Activated CD4-positive, alpha-beta memory T cell treated with anti-CD3 and anti-CD28 coated beads for 36 hours (primary cell): ENCODE measurements around the gene TFR2. TPM values are rescaled to one million over a fixed set of nuclear protein-coding genes. Genes with fewer than 3 reads are reported as not detected.

Experiments used
- CTCF ChIA-PET: fragments of 350-600 bp; sonication (Branson Sonifier 250); formaldehyde crosslinking; loops from one replicate; lab custom pipeline; 2021; ENCODE audit warnings: antibody characterized with exemption, inconsistent platforms; lab: Charles Lee
- POLR2A ChIA-PET: fragments of 350-600 bp; sonication (Branson Sonifier 250); formaldehyde crosslinking; loops from one replicate; lab custom pipeline; 2021; ENCODE audit warnings: antibody characterized with exemption; lab: Charles Lee
- DNase-seq: peaks from one replicate; pipeline ENCODE4 v3.0.0-alpha.2; 2020
- H3K27ac Mint-ChIP-seq: one replicate; pipeline ENCODE4 v1.8.0; 2021; ENCODE audit warnings: mixed read lengths
- H3K27me3 Mint-ChIP-seq: one replicate; pipeline ENCODE4 v1.8.0; 2021; ENCODE audit warnings: mixed read lengths
- H3K36me3 Mint-ChIP-seq: one replicate; pipeline ENCODE4 v1.8.0; 2021; ENCODE audit warnings: mixed read lengths
- H3K4me1 Mint-ChIP-seq: one replicate; pipeline ENCODE4 v1.8.0; 2021; ENCODE audit warnings: low read depth, mixed read lengths
- H3K4me3 Mint-ChIP-seq: one replicate; pipeline ENCODE4 v1.8.0; 2021; ENCODE audit warnings: mild to moderate bottlenecking, mixed read lengths
- H3K9me3 Mint-ChIP-seq: one replicate; pipeline ENCODE4 v1.8.0; 2021; ENCODE audit warnings: mixed read lengths
- intact Hi-C: fragments of 100-400 bp; cut with micrococcal nuclease; formaldehyde crosslinking; loops from one replicate; pipeline ENCODE4 v1.15.1; 2023
- total RNA-seq, 2 experiments: library from RNA; stranded (reverse); gene quantifications; one replicate each; pipeline ENCODE4 v1.2.3, GENCODE V29; 2021

TFR2 gene
- total RNA-seq, 2 experiments from 2014 or later, result 8.7 to 9.9 TPM

DNA sequence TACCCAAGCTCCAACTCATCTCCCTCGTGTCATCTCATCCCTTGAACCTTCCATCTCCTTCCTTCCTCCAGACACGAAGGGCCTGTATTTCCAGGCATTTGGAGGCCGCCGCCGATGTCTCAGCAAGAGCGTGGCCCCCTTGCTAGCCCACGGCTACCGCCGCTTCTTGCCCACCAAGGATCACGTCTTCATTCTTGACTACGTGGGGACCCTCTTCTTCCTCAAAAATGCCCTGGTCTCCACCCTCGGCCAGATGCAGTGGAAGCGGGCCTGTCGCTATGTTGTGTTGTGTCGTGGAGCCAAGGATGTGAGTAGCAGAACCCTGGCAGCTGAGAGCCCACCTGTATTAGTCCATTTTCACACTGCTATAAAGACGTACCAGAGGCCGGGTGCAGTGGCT lies 49.8 kb downstream of the TFR2 start:
- CTCF ChIA-PET, result no interaction called here

GRCh38 chr7:100590077-100590737 lies 51.1 kb downstream of the TFR2 start:
- H3K36me3 Mint-ChIP-seq, result no peaks in the 10 kb centered on the region
- CTCF ChIA-PET, result interaction anchor here (0.9 to 2.1 kb wide), 2 partner anchors 15 to 30 kb away, joined by 3 to 6 read pairs; no protein-coding TSS in a partner anchor
- H3K4me1 Mint-ChIP-seq, result no peaks in the 10 kb centered on the region
- H3K27me3 Mint-ChIP-seq, result peaks cover 2% of the 10 kb centered on the region
- DNase-seq, result no peak
- H3K27ac Mint-ChIP-seq, result no peak overlapping the region
- POLR2A ChIA-PET, result interaction anchor here (1.1 kb wide), 1 partner anchor 97 kb away, joined by 3 read pairs; no protein-coding TSS in a partner anchor
- H3K4me3 Mint-ChIP-seq, result no peak overlapping the region
- no peaks in the 10 kb centered on the region for H3K9me3 Mint-ChIP-seq
- intact Hi-C loops, result no loop called here

More for the DNA sequence above, 49.8 kb downstream of the TFR2 start:
- intact Hi-C loops, result no loop called here
- no peak for DNase-seq
- POLR2A ChIA-PET, result no interaction called here
- H3K4me1 Mint-ChIP-seq, result no peaks in the 10 kb centered on the region
- H3K36me3 Mint-ChIP-seq, result no peaks in the 10 kb centered on the region
- H3K9me3 Mint-ChIP-seq, result no peaks in the 10 kb centered on the region
- no peak overlapping the region for H3K4me3 Mint-ChIP-seq
- no peak overlapping the region for H3K27ac Mint-ChIP-seq
- H3K27me3 Mint-ChIP-seq, result no peaks in the 10 kb centered on the region

DNA sequence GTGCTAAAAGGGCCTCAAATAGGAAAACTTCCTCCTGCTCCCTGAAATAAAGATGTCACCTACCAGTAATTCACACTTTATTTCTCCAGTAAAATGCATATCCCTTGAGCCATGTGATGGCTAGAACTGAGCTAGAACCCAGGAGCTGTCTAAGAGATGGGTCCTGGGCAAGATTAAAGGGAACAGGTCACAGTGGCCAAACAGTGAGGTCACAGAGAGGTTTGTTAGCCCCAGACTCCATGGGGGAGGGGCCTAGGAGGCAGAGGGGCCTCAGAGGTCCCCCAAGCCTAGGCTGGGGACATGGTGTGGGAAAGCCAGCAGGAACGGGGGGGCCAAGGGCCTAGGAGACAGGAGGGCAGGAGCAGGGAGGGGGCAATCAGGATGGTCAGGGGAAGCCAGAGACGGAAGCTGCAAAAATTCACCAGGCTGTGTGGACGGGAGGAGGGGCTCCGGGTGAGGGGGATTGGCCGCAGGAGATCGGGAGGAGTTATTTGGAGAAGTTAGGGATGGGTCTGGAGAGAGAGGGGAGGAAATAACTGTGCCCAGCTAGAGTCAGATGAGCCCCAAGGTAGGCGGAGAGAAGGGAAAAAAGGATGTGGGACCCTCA lies 51.9 kb downstream of the TFR2 start:
- ChIA-PET CTCF (interaction anchor here (0.9 to 2.1 kb wide), 4 partner anchors 14 to 30 kb away, joined by 3 to 6 read pairs (median 3); partner anchors contain the start of gene MOSPD3), POLR2A (interaction anchor here (1.1 kb wide), 1 partner anchor 96 kb away, joined by 3 read pairs; no protein-coding TSS in a partner anchor)
- no peak overlapping the region for H3K27ac Mint-ChIP-seq
- peaks cover 2% of the 10 kb centered on the region for H3K27me3 Mint-ChIP-seq
- no peaks in the 10 kb centered on the region for H3K9me3 Mint-ChIP-seq
- DNase-seq, result no peak
- H3K4me3 Mint-ChIP-seq, result no peak overlapping the region
- no peaks in the 10 kb centered on the region for H3K4me1 Mint-ChIP-seq
- intact Hi-C loops, result loop anchor here (5.0 kb wide), 1 partner anchor 103 kb away; the partner anchor contains the start of gene GIGYF1
- no peaks in the 10 kb centered on the region for H3K36me3 Mint-ChIP-seq

DNA sequence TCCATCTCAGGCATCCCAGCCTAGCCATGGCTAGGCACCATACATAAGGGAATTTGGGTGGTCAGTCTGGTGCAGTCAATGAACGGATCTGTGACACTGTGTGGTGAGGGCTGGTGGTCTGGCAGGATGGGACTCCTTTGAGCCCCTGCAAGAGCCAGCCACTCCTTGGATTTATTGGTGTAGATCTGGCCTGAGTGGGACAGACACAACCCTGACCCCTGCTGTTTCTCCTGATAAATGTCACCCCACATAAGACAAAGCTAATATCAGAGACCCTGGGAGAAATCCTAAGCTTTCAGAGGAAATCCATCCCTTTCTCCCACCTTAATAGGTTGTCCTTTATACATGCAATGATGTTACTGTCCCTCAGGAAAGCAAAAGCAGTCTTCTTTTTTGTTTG lies 52.9 kb downstream of the TFR2 start:
- Mint-ChIP-seq H3K27me3 (peaks cover 2% of the 10 kb centered on the region), H3K4me1 (peaks cover 6% of the 10 kb centered on the region), H3K4me3 (peak overlapping the region; percentile 25), H3K27ac (no peak overlapping the region), H3K9me3 (no peaks in the 10 kb centered on the region), H3K36me3 (no peaks in the 10 kb centered on the region)
- ChIA-PET POLR2A (no interaction called here), CTCF (interaction anchor here (1.1 to 2.1 kb wide), 3 partner anchors 15 to 29 kb away, joined by 3 to 6 read pairs (median 3); partner anchors contain the start of gene MOSPD3)
- intact Hi-C loops, result loop anchor here (5.0 kb wide), 1 partner anchor 104 kb away; the partner anchor contains the start of gene GIGYF1
- no peak for DNase-seq

GRCh38 chr7:100586266-100587025 lies 54.9 kb downstream of the TFR2 start, which contains the start of gene FBXO24:
Gene FBXO24 (plus strand): TSS chr7:100586328. CDS start chr7:100586626, 298 bp downstream.
- peaks cover 2% of the 10 kb centered on the region for H3K27me3 Mint-ChIP-seq
- peak; percentile 100 for DNase-seq
- no peaks in the 10 kb centered on the region for H3K9me3 Mint-ChIP-seq
- ChIA-PET CTCF (interaction anchor here (0.7 to 4.6 kb wide), 18 partner anchors 10 to 378 kb away, joined by 3 to 38 read pairs (median 8); partner anchors contain the start of genes GIGYF1, MOSPD3, POP7 and SLC12A9), POLR2A (interaction anchor here (0.6 to 4.1 kb wide), 22 partner anchors 10 to 289 kb away, joined by 3 to 31 read pairs (median 4); partner anchors contain the start of genes AGFG2, GNB2, MOSPD3 and POP7)
- H3K27ac Mint-ChIP-seq, result peak within 1 kb of the TSS; percentile 98
- intact Hi-C loops, result loop anchor here (1.0 to 5.0 kb wide), 9 partner anchors 18 to 157 kb away; partner anchors contain the start of genes GIGYF1, GNB2, MEPCE and MOSPD3
- peak within 1 kb of the TSS; percentile 85 for H3K4me3 Mint-ChIP-seq
- H3K4me1 Mint-ChIP-seq, result peaks cover 20% of the 10 kb centered on the region
- peaks cover 5% of the 10 kb centered on the region for H3K36me3 Mint-ChIP-seq

DNA sequence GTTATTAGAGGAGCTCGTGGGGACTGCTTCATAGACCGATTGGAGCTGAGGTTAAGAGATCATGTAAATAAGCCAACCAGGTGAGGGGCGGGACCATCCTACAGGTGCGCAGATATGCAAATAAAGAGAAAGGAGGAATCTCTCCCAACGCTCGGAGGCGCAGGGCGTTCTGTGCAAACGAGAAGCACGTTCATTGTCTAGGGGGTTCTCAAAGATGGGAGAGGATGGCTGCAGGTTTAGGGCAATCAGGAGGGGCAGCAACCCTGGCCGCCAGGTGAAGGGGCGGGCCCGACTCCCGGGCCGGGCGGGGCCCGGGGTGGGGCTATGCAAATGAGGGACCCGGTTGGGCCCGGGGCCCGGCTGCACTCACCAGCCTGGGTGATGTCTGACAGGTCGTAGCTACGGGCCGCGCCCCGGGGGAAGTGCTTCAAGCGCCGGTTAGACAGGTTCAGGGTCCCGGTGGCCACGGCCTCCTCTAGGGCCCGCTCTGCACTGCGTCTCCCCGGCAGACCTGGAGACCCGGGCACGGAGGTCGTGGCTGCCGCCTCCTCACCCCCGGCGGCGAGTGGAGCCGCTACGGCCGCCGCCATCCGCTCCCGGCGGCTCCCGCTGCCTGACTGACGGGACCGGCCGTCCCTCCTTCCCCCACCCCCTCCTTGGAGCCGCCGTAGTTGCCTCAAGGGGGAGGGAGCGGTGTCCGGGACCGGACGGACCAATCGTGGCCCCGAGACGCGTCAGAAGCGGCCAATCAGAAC lies 55.7 kb downstream of the TFR2 start, which contains the start of gene LRCH4:
TSS of gene LRCH4 (minus strand) at position 619 of the 755 bp plus-strand sequence. CDS start at position 590, 29 bp downstream.
- Mint-ChIP-seq H3K4me1 (peaks cover 20% of the 10 kb centered on the region), H3K4me3 (peak within 1 kb of the TSS; percentile 85), H3K9me3 (no peaks in the 10 kb centered on the region), H3K36me3 (peaks cover 9% of the 10 kb centered on the region), H3K27me3 (peaks cover 2% of the 10 kb centered on the region), H3K27ac (peak within 1 kb of the TSS; percentile 98)
- ChIA-PET POLR2A (interaction anchor here (0.7 to 4.1 kb wide), 24 partner anchors 11 to 460 kb away, joined by 3 to 31 read pairs (median 4); partner anchors contain the start of genes AGFG2, GNB2, MOSPD3 and POP7), CTCF (interaction anchor here (0.7 to 4.6 kb wide), 17 partner anchors 10 to 378 kb away, joined by 3 to 38 read pairs (median 8); partner anchors contain the start of genes GIGYF1, MOSPD3 and POP7)
- peak; percentile 71 for DNase-seq
- intact Hi-C loops, result loop anchor here (1.0 to 5.0 kb wide), 9 partner anchors 17 to 156 kb away; partner anchors contain the start of genes GIGYF1, GNB2, MEPCE and MOSPD3

DNA sequence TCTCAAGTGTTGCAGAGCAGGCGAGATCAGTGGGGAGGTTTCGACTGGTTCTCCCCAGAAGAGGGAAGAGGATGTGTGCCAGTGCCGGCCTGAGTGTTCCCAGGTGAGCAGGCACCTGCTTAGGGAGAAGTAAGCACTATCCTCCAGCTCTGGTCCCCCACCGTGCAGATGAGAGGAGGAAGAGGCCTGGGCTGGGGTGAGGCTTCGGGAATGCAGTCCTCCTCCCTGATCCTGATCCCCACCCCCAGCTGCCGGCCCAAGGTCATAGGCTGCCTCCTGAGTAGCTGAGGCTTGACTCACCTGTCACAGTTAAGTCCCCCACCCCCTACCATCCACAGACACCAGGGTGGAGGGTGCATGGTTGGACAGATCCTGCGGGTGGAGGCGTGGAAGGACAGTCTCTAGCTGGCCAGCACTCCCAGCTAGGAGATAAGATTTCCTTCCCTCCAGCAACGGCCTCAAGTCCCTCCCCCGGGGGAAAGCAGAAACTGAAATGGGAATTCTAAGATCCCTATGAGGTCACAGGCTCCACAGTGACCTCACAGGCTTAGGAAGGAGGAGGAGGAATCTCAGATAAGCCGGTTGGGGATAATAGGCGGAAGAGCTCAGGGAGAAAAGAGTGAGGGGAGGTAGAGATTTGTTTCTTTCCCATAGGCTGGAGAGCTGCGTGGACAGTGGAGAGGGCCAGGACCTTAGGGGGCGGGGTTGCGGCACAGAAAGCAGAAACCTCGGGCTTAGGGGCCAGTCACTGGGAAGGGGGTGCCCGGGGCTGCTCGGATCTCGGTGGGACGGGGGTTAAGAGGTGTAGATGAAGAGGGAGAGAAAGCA lies 56.5 kb downstream of the TFR2 start:
- H3K9me3 Mint-ChIP-seq, result no peaks in the 10 kb centered on the region
- intact Hi-C loops, result loop anchor here (5.0 kb wide), 1 partner anchor 107 kb away; the partner anchor contains the start of gene GIGYF1
- ChIA-PET CTCF (interaction anchor here (0.8 to 4.6 kb wide), 12 partner anchors 20 to 141 kb away, joined by 3 to 38 read pairs (median 10); partner anchors contain the start of genes GIGYF1, MOSPD3 and POP7), POLR2A (interaction anchor here (0.7 to 4.1 kb wide), 16 partner anchors 15 to 461 kb away, joined by 3 to 31 read pairs (median 4); partner anchors contain the start of genes AGFG2, GNB2, MOSPD3 and POP7)
- H3K4me1 Mint-ChIP-seq, result peaks cover 20% of the 10 kb centered on the region
- peak overlapping the region; percentile 98 for H3K27ac Mint-ChIP-seq
- peak overlapping the region; percentile 85 for H3K4me3 Mint-ChIP-seq
- H3K27me3 Mint-ChIP-seq, result peaks cover 2% of the 10 kb centered on the region
- H3K36me3 Mint-ChIP-seq, result peaks cover 9% of the 10 kb centered on the region
- DNase-seq, result peak; percentile 42

DNA sequence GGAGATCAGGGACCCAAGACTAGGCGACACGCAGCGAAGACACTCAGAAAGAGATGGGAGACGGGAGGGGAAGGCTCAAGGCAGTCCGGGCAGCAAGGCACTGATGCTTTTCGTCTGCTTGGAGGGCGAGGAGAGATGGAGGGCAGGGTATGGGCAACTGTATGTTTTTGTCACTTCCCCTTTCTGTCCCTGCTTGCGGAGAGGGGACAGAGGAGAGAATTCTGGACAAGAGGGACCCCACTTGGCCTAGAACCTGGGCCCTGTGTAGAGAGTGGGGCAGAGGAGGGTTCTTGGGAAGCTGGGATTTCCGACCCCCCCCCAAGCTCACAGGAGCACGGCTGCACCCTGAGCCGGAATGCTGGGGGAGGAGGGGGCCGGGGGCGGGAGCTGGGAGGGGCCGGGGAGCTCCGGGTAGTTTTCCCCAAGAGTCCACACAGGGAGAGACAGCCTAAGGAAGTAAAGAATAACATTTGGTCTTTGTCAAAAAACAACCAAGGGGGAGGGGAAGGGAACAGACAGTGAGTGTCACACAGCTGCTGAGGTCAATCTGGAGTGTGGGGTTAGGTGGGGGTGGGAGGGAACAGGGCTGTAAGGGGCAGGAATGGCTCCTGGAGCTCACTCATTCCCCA lies 57.2 kb downstream of the TFR2 start:
- POLR2A ChIA-PET, result interaction anchor here (0.6 to 4.1 kb wide), 11 partner anchors 14 to 155 kb away, joined by 3 to 31 read pairs (median 5); partner anchors contain the start of genes MOSPD3, POP7 and ZCWPW1
- Mint-ChIP-seq H3K36me3 (peaks cover 12% of the 10 kb centered on the region), H3K27ac (peak overlapping the region; percentile 98), H3K27me3 (peaks cover 2% of the 10 kb centered on the region), H3K4me3 (peak overlapping the region; percentile 85), H3K9me3 (no peaks in the 10 kb centered on the region), H3K4me1 (peaks cover 20% of the 10 kb centered on the region)
- CTCF ChIA-PET, result interaction anchor here (0.5 to 4.6 kb wide), 14 partner anchors 13 to 141 kb away, joined by 3 to 38 read pairs (median 8); partner anchors contain the start of genes GIGYF1 and POP7
- DNase-seq, result peak; percentile 28
- intact Hi-C loops, result no loop called here
